Measurements from ENCODE around the gene ASCL2. TPM values are rescaled to one million over a fixed set of nuclear protein-coding genes. Genes with fewer than 3 reads are reported as not detected.

The ASCL2 gene
- total RNA-seq, 2 donors from 2014 or later = 3.0 TPM; not detected in 1

DNA sequence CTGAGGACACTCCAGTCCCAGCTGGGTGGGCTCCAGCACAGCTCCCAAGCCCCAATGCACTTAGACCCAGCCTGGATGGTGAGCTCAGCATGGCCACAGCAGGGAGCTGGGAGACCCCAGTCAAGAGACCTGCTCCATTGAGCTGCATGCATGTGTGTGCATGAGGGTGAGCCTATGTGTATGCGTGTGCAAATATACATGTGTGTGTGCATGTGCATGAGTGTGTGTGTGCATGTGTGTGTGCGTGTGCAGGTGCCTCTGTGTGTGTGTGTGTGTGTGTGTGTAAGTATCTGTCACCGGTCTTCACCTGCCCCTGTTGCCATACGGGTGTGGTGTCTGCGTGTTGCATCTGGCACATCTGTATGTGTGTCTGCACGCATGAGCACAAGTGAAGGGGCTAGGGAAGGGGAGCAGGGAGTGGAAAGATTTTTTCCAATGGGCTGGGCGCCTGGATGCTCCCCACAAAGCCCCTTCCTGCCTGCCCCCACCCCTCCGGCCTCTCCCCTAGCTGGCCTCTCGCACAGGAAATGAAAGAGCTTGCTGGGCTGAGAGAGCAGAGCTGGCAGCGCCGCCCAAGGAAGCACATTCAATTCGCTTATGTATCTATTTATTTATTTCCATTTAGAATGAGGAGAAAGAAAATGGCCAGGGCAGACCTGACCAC, 35.5 kb upstream of the ASCL2 start:
- H3K9me3 ChIP-seq = no peaks in the 10 kb centered on the region
- peak overlapping the region in 3 of 4 donors; percentile 25 to 52 (median 30) for H3K27ac ChIP-seq
- no peaks in the 10 kb centered on the region for H3K27me3 ChIP-seq
- TF ChIP-seq, protein P1, sequence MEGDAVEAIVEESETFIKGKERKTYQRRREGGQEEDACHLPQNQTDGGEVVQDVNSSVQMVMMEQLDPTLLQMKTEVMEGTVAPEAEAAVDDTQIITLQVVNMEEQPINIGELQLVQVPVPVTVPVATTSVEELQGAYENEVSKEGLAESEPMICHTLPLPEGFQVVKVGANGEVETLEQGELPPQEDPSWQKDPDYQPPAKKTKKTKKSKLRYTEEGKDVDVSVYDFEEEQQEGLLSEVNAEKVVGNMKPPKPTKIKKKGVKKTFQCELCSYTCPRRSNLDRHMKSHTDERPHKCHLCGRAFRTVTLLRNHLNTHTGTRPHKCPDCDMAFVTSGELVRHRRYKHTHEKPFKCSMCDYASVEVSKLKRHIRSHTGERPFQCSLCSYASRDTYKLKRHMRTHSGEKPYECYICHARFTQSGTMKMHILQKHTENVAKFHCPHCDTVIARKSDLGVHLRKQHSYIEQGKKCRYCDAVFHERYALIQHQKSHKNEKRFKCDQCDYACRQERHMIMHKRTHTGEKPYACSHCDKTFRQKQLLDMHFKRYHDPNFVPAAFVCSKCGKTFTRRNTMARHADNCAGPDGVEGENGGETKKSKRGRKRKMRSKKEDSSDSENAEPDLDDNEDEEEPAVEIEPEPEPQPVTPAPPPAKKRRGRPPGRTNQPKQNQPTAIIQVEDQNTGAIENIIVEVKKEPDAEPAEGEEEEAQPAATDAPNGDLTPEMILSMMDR (IDR thresholded peaks at IDR 0.05) = no peak
- TF ChIP-seq POLR2A (IDR thresholded peaks at IDR 0.05) = no peak
- DNase-seq (peak in 2 of 4 donors; percentile 8 to 11), ATAC-seq (no peak)
- H3K4me3 ChIP-seq = no peak overlapping the region
- H3K4me1 ChIP-seq = peaks cover 32% of the 10 kb centered on the region
- WGBS, 2 donors = 41 to 42% methylated on average over 10 to 12 of the region's 12 CpGs
- intact Hi-C loops (cut with DNase I) = loop anchor here (2.0 to 10.0 kb wide), 2 partner anchors 117 to 219 kb away; no protein-coding TSS in a partner anchor
- H3K36me3 ChIP-seq (replicated peaks in 1 of 2; ENCODE audit: insufficient read depth in 1 of 2, low read depth in 2 of 2) = no peaks in the 10 kb centered on the region

DNA sequence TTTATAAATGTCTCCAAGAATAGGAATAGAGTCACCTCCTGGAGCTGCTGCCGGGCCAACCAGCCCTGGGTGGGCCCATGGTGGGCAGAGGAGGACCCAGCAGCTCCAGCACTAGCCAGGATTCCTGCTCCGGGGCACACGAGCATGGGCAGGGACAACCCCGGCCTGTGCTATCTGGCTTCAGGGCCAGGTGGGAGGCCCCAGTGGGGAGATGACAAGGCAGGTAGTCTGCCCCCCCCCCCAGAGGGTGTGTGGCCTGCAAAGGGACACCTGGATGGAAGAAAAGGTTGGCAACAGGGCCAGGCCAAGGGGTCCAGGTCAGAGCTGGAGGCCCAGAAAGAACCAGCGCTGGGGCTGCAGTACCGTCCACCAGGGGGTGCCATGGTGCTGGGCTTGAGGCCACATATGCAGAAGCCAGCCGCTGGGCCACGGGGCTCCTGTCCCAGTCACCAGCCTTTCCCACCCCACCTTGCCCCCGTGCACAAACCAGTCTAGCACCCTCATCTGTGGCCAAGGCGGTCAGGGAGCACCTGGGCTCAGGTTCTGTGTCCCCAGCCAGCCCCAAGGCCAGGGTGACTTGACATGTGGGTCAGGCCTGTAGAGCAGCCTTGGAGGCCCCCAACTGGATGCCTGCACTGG, 34.9 kb upstream of the ASCL2 start:
- no peaks in the 10 kb centered on the region for H3K9me3 ChIP-seq
- TF ChIP-seq, protein P1 (IDR thresholded peaks at IDR 0.05) = peak; percentile 80 to 94 (median 90)
- no peak for TF ChIP-seq POLR2A (IDR thresholded peaks at IDR 0.05)
- intact Hi-C loops (cut with DNase I) = loop anchor here (2.0 to 10.0 kb wide), 2 partner anchors 118 to 220 kb away; no protein-coding TSS in a partner anchor
- peaks cover 32% of the 10 kb centered on the region for H3K4me1 ChIP-seq
- DNase-seq (peak; percentile 85 to 90 (median 87)), ATAC-seq (peak; percentile 65)
- peak overlapping the region in 3 of 4 donors; percentile 5 to 30 (median 29) for H3K27ac ChIP-seq
- H3K4me3 ChIP-seq = no peak overlapping the region
- no peaks in the 10 kb centered on the region for H3K27me3 ChIP-seq
- no peaks in the 10 kb centered on the region for H3K36me3 ChIP-seq (replicated peaks in 1 of 2; ENCODE audit: insufficient read depth in 1 of 2, low read depth in 2 of 2)
- 20% methylated on average over 10 of the region's 10 CpGs; no CpG with 5 or more reads in 1 of the 2 donors for WGBS, 2 donors

DNA sequence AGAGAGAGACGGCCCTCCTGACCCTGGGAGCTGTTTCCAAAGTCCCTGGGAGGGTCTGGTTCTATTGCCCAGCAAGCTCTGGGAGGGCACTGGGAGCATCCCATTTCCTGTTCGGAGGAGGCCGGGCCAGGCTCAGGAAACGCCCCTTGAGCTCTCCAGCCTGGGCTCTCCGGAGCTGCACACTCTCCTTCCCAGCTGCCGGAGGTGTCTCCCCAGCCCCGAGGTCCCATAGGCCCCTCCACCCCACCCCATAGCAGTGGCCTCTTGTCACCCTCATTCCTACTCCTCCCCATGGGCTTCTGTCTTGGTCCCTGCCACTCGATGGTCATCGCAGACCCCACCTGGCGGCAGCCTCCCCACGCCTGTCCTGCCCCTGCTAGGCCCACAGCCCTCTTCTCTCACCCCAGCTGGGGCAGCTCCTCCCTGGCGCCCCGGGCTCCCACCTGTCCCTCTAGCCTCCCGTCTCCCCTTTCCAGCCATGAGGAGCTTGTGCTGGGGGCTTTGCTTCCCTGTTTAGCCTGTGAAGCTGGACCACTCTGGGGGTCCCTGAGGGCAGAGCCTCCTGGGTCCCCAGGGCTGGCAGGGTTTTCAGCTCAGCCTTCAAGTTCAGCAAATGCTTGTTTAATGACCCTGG, 34.2 kb upstream of the ASCL2 start:
- WGBS, 2 donors = 60 to 62% methylated on average over 12 to 13 of the region's 14 CpGs
- H3K27ac ChIP-seq = peak overlapping the region in 2 of 4 donors; percentile 29 to 51
- H3K27me3 ChIP-seq = no peaks in the 10 kb centered on the region
- no peaks in the 10 kb centered on the region for H3K36me3 ChIP-seq (replicated peaks in 1 of 2; ENCODE audit: insufficient read depth in 1 of 2, low read depth in 2 of 2)
- intact Hi-C loops (cut with DNase I) = loop anchor here (2.0 to 10.0 kb wide), 3 partner anchors 107 to 220 kb away; no protein-coding TSS in a partner anchor
- H3K4me3 ChIP-seq = no peak overlapping the region
- DNase-seq (peak in 1 of 4 donors; percentile 12), ATAC-seq (no peak)
- TF ChIP-seq, protein P1 (IDR thresholded peaks at IDR 0.05) = no peak
- TF ChIP-seq POLR2A (IDR thresholded peaks at IDR 0.05) = no peak
- H3K9me3 ChIP-seq = no peaks in the 10 kb centered on the region
- peaks cover 32% of the 10 kb centered on the region for H3K4me1 ChIP-seq

DNA sequence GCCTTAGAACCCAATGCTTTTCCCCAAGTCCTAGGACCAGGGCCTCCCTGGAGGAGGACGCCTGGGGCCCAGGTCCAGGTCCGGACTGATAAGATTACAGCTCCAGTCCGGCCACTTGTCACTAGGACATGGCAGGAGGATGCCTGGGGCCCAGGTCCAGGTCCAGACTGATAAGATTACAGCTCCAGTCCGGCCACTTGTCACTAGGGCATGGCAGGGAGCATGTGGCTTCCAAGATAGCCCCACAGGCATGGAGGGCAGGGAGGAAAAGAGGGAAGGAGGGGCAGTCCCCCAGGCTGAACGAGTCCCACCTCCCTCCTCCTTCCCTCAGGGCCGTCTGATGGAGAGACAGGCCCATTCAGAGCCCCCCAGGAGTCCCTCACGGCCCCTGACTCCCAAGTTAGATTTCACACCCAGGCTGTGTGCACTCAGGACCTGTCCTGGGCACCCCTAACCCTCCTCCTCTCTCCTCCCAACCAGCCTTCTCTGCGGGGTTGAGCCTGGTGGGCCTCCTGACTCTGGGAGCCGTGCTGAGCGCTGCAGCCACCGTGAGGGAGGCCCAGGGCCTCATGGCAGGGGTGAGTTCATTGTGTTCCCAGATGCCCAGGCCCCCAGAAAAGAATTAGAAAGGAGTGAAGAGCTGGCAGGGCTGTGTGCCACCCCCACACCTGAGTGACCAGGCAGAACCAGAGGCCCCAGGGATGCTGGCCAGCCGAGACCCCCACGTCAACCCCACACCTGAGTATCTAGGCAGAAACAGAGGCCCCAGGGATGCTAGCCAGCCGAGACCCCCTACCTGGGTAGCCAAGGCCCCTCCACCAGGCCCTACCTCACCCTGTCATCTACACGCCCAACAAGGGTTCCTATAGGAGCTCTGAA, 33.5 kb upstream of the ASCL2 start:
- no peaks in the 10 kb centered on the region for H3K9me3 ChIP-seq
- ATAC-seq (no peak), DNase-seq (peak in 1 of 4 donors; percentile 13)
- no peaks in the 10 kb centered on the region for H3K27me3 ChIP-seq
- WGBS, 2 donors = 40 to 41% methylated on average over 1 to 15 of the region's 15 CpGs
- peak overlapping the region in 3 of 4 donors; percentile 43 to 51 (median 51) for H3K27ac ChIP-seq
- no peak for TF ChIP-seq POLR2A (IDR thresholded peaks at IDR 0.05)
- TF ChIP-seq, protein P1 (IDR thresholded peaks at IDR 0.05) = no peak
- H3K36me3 ChIP-seq (replicated peaks in 1 of 2; ENCODE audit: insufficient read depth in 1 of 2, low read depth in 2 of 2) = no peaks in the 10 kb centered on the region
- no peak overlapping the region for H3K4me3 ChIP-seq
- H3K4me1 ChIP-seq = peaks cover 32% of the 10 kb centered on the region
- intact Hi-C loops (cut with DNase I) = loop anchor here (2.0 to 10.0 kb wide), 3 partner anchors 107 to 221 kb away; no protein-coding TSS in a partner anchor
